HG02678 (cell line): ENCODE results near the gene ABCA1.
A peak's percentile ranks its signal among the peaks of the same experiment; 100 is the strongest.
"Not testable (repeated sequence)": the region's sequence is repeated elsewhere in the genome, so short reads cannot be mapped to it uniquely, and the experiment has no call there.

Source experiments
- ATAC-seq: cut with Tn5 transposase; IDR thresholded peaks from one replicate; pipeline ENCODE4 v1.9.1; 2021; ENCODE audit warnings: mild to moderate bottlenecking, moderate library complexity; ENCODE audit not compliant: unreplicated experiment

The ABCA1 gene

GRCh38 chr9:104875320-104875719 lies 52.6 kb downstream of the ABCA1 start:
- ATAC-seq: no peak

GRCh38 chr9:104873489-104873850 lies 54.5 kb downstream of the ABCA1 start:
- no peak for ATAC-seq

- no peak for ATAC-seq
Measured at GRCh38 chr9:104872656-104873488, 55.1 kb downstream of the ABCA1 start.

GRCh38 chr9:104871961-104872527 lies 55.9 kb downstream of the ABCA1 start:
- ATAC-seq: no peak

- no peak for ATAC-seq
Measured at GRCh38 chr9:104869811-104870210, 58.1 kb downstream of the ABCA1 start.

DNA sequence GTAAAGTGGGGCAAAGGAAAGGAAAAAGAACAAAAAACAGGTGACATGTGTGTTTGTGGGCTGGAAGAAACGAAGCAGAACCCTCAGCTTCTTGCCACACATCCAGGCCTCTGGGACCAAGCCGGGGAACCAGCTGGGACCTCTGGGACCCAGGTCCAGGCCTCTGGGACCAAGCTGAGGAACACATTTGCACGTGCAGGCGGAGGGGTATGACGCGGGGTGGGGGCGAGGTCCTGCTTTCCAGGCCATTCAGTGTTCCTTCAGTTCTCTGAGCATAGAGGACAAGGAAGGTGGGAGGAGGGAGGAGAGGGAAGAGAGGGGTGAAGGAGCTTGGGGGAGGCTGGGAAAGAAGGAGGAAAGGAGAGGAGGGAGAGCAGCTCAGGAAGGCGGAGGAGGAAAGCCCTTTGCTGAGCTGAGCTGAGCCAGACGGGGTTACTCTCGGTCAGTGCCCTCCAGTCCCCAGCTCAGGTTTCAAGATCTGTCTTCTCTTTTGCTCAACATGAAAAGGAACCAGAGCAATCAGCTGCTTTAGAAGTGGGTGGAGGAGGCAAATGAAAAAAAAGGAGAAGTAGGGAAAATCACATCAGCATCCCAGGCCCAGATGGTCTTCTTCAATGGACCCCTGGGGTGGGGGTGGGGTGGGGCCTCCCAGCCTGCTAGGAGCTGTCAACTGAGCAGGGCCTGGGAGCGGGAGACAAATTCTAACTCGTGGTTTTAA lies 59.1 kb downstream of the ABCA1 start:
- ATAC-seq: peak; percentile 94

- ATAC-seq: no peak
Measured at GRCh38 chr9:104868303-104868686, 59.7 kb downstream of the ABCA1 start.

DNA sequence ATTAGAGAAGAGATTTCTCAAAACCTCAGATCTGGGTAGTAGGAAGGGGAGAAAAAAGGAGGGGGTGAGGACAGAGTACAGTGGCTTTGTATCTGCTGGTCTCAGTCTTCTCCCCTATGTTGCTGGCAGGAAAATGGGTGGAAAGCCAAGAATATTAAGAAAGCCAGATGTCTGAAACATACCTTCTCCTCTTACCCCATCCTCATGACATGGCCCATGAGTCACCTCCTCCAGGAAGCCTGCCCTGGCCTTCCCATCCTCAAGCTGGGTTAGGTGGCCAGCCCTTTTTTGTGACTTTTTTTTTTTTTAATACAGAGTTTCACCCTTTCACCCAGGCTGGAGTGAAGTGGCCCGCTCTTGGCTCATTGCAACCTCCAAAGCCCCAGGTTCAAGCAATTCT lies 61.8 kb downstream of the ABCA1 start:
- ATAC-seq: no peak

GRCh38 chr9:104864675-104865104 lies 63.3 kb downstream of the ABCA1 start:
- no peak for ATAC-seq

- ATAC-seq: peak; percentile 83
Measured at GRCh38 chr9:104863180-104863883, 64.6 kb downstream of the ABCA1 start.

- no peak for ATAC-seq
Measured at GRCh38 chr9:104861397-104861796, 66.6 kb downstream of the ABCA1 start.

- no peak for ATAC-seq
Measured at GRCh38 chr9:104860263-104860662, 67.7 kb downstream of the ABCA1 start.

- no peak for ATAC-seq
Measured at GRCh38 chr9:104858846-104859245, 69.1 kb downstream of the ABCA1 start.

DNA sequence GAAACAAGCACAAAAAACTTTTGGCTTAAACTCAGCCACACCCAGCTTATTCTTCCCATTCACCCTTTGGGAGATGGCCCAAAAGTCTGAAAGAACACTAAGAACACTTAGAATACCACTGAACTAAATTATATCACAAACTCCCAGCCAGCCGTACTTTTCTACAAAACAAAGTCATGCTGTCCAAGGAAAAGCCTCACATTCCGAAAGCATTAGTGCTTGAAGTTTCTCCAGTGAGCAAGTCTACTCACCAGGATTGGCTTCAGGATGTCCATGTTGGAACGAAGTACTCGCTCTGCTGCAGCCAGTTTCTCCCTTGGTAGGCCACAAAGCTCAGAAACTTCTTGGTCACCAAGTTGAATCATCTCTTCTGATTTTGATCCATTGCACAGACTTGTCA lies 69.7 kb downstream of the ABCA1 start:
- ATAC-seq: no peak

DNA sequence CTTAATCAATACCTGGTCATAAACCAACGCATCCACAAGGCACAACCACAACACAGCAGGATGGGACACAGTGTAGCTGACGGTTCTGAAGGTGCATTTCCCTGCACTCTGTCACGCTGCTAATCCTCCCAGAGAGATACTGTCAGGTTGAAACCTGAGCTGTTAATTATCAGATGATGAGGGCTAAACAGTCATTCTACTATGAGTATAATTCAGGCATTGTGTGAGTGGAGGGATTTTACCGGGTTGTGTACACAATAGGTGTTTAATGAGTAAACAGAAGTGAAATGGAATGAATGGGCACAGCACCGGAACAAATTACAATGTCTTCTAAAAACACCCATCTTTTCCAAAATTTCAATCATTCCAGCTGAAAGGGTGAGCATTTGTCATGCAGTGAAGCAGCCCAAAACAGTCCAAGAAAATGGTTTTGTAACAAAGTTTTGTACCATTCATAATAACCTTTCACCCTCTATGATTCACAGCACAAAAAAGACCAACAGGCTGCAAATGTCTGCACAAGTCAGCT lies 71.5 kb downstream of the ABCA1 start:
- ATAC-seq: no peak

DNA sequence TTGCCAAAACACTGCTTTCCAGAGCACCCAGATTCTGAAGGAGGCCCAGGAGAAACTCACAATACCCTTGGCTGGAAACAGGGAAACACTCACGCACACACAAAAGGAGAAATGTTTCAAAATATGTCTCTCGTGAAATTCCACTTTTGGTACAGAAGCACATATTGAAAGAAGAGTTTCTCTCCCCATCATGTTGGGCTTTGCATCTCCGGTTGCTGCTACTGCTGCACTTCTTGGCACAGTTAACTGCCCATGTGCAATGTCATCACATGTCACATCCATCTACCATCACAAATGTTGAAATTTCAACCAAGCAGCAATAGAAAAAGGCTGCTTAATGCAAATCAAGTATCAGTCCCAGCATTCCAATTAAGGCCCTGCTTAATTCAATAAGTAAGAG lies 72.1 kb downstream of the ABCA1 start:
- no peak for ATAC-seq

- ATAC-seq: not testable (repeated sequence)
Measured at GRCh38 chr9:104855258-104855657, 72.7 kb downstream of the ABCA1 start.

GRCh38 chr9:104854613-104855012 lies 73.3 kb downstream of the ABCA1 start:
- ATAC-seq: no peak

GRCh38 chr9:104853683-104854082 lies 74.3 kb downstream of the ABCA1 start:
- ATAC-seq: no peak

- ATAC-seq: no peak
Measured at GRCh38 chr9:104853159-104853558, 74.8 kb downstream of the ABCA1 start.

DNA sequence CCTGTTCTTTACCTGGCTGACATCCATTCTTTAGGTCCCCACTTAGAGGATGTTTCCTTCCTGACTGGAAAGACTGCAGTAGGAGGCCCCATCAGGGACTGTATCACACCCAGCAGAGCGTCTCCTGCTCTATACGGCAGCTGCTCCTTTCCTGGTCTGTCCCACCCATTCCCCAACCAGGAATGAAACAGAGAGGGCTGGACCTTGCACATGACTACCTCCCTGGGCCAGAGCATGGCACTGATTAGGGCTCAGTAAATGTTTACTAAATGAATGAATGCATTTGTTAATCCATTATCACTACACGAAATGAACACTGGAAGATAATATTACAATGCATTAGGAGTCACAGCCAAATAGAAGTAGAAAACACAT lies 76.4 kb downstream of the ABCA1 start:
- no peak for ATAC-seq
